NT2/D1 (cell line): ENCODE data around the gene ARFGEF3.

Experiments used
- DNase-seq: peaks from one replicate; pipeline ENCODE4 v3.0.0-alpha.2; 2011; ENCODE audit warnings: low read depth, low spot score
- H3K27me3 ChIP-seq: 2 replicates; pipeline ENCODE4 v1.6.0; 2011; ENCODE audit warnings: mild to moderate bottlenecking; ENCODE audit not compliant: insufficient read length, insufficient read depth
- H3K36me3 ChIP-seq: 2 replicates; pipeline ENCODE4 v1.6.1; 2011; ENCODE audit warnings: mild to moderate bottlenecking, low read length, mixed read lengths; ENCODE audit not compliant: insufficient read depth, insufficient read length
- H3K4me1 ChIP-seq: 2 replicates; pipeline ENCODE4 v1.5.1; 2011; ENCODE audit not compliant: insufficient read depth, insufficient read length
- H3K4me3 ChIP-seq: 2 replicates; pipeline ENCODE4 v1.5.1; 2011; ENCODE audit warnings: low read depth; ENCODE audit not compliant: insufficient read length
- H3K9ac ChIP-seq: 2 replicates; pipeline ENCODE4 v1.6.0; 2011; ENCODE audit warnings: low read depth; ENCODE audit not compliant: insufficient read length
- H3K9me3 ChIP-seq: 2 replicates; pipeline ENCODE4 v1.5.1; 2011; ENCODE audit warnings: mild to moderate bottlenecking, low read length; ENCODE audit not compliant: insufficient read depth
- SUZ12 ChIP-seq: IDR thresholded peaks from 2 replicates; pipeline ENCODE4 v1.6.1; 2011; ENCODE audit not compliant: insufficient read length, insufficient read depth; ENCODE audit errors: extremely low read depth
- YY1 ChIP-seq: IDR thresholded peaks from 2 replicates; pipeline ENCODE4 v1.6.1; 2011; ENCODE audit not compliant: insufficient read length, insufficient read depth
- ZNF274 ChIP-seq: IDR thresholded peaks from 2 replicates; pipeline ENCODE4 v1.6.1; 2011; ENCODE audit warnings: mild to moderate bottlenecking, low read depth, low read length

Gene ARFGEF3

GRCh38 chr6:138291849-138292181, 130.1 kb downstream of the ARFGEF3 start:
- Histone ChIP-seq H3K4me3 (no peak overlapping the region), H3K9ac (no peak overlapping the region), H3K9me3 (no peaks in the 10 kb centered on the region), H3K27me3 (no peaks in the 10 kb centered on the region), H3K4me1 (peaks cover 2% of the 10 kb centered on the region), H3K36me3 (no peaks in the 10 kb centered on the region)
- no peak for DNase-seq
- no peak for TF ChIP-seq YY1
- TF ChIP-seq SUZ12 = no peak
- no peak for TF ChIP-seq ZNF274

DNA sequence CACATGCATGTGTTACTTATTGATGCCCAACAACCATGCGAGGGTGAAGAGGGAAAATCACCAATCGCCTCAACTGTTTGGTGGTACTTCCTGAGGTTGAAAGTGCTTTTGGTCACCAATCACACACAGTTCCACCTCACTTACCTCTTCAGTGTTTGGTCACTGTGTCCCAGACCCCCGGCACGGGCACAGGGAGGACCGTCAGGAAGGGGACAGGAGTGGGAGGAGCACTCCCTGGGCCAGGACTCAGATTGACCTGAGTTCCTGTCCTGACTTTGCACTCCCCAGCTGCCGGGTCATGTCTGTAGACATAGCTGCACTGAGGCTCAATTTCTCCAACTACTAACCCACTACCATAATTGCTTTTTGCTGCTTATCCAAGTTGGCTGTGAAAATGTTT, 130.7 kb downstream of the ARFGEF3 start:
- no peak overlapping the region for H3K4me3 ChIP-seq
- no peaks in the 10 kb centered on the region for H3K36me3 ChIP-seq
- no peak overlapping the region for H3K9ac ChIP-seq
- no peaks in the 10 kb centered on the region for H3K9me3 ChIP-seq
- no peak for TF ChIP-seq ZNF274
- no peak for TF ChIP-seq SUZ12
- TF ChIP-seq YY1 = no peak
- H3K4me1 ChIP-seq = peaks cover 2% of the 10 kb centered on the region
- no peak for DNase-seq
- H3K27me3 ChIP-seq = no peaks in the 10 kb centered on the region

DNA sequence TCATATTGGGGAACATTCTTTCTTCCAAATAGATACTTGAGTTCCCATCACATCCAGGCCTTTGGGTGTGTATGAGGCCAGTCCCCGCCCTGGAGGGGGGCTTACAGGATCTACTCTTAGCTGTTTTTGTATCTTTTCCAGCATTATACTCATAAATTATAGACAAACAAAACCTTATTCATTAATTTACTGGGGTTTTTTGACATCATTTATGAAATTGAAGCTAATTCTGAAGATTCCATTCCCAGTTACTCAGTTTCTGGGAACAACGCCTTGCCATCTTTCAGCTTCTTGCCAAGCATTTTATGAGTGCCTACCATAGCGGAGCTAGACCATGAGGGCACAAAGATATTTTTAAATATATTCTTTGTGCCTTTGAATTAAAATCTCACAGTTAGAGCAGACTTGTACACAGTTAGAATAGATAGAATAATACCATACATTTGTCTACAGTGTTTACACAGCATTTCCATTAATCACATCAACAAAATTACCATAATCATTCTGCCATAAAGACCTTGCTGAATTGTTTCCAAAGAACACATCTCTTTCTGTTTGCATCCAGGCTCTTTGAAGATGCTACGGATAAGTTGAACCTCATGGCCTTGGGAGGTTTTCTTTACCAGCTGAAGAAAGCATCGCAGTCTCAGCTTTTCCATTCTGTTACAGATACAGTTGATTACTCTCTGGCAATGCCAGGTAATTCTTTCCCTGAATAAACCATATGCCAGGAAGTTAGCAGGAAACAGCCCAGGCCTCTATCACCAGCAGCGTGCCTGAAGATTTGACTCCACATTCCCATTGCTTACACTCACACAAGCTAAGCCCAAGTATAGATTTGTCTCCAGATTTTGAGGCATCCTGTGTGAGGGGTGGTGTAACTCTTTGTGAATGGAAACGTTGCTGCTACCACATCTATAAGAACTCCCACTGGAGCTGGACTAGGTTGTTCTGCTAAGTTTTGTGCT, 132.0 kb downstream of the ARFGEF3 start:
- no peaks in the 10 kb centered on the region for H3K36me3 ChIP-seq
- no peaks in the 10 kb centered on the region for H3K9me3 ChIP-seq
- no peak overlapping the region for H3K9ac ChIP-seq
- TF ChIP-seq YY1 (no peak), ZNF274 (no peak), SUZ12 (no peak)
- DNase-seq = no peak
- no peaks in the 10 kb centered on the region for H3K27me3 ChIP-seq
- no peak overlapping the region for H3K4me3 ChIP-seq
- H3K4me1 ChIP-seq = peaks cover 2% of the 10 kb centered on the region

- no peaks in the 10 kb centered on the region for H3K27me3 ChIP-seq
- H3K9me3 ChIP-seq = no peaks in the 10 kb centered on the region
- no peaks in the 10 kb centered on the region for H3K36me3 ChIP-seq
- no peak for TF ChIP-seq YY1
- no peak for TF ChIP-seq ZNF274
- no peak for TF ChIP-seq SUZ12
- H3K9ac ChIP-seq = no peak overlapping the region
- no peak overlapping the region for H3K4me3 ChIP-seq
- no peak for DNase-seq
- no peaks in the 10 kb centered on the region for H3K4me1 ChIP-seq
These were observed 134.6 kb downstream of the ARFGEF3 start for GRCh38 chr6:138296381-138296780.

- Histone ChIP-seq H3K36me3 (no peaks in the 10 kb centered on the region), H3K9me3 (no peaks in the 10 kb centered on the region), H3K4me1 (no peaks in the 10 kb centered on the region), H3K9ac (no peak overlapping the region), H3K27me3 (no peaks in the 10 kb centered on the region), H3K4me3 (no peak overlapping the region)
- TF ChIP-seq SUZ12 (no peak), ZNF274 (no peak), YY1 (no peak)
- no peak for DNase-seq
These were observed 135.0 kb downstream of the ARFGEF3 start for GRCh38 chr6:138296786-138297185.

- TF ChIP-seq ZNF274 (no peak), SUZ12 (no peak), YY1 (no peak)
- Histone ChIP-seq H3K9ac (no peak overlapping the region), H3K4me1 (no peaks in the 10 kb centered on the region), H3K4me3 (no peak overlapping the region), H3K27me3 (no peaks in the 10 kb centered on the region), H3K9me3 (no peaks in the 10 kb centered on the region), H3K36me3 (no peaks in the 10 kb centered on the region)
- DNase-seq = no peak
These were observed 136.1 kb downstream of the ARFGEF3 start for GRCh38 chr6:138297761-138298298.

GRCh38 chr6:138300469-138300868, 138.7 kb downstream of the ARFGEF3 start:
- H3K4me1 ChIP-seq = no peaks in the 10 kb centered on the region

More at GRCh38 chr6:138300469-138300868, 138.7 kb downstream of the ARFGEF3 start:
- DNase-seq = no peak
- H3K27me3 ChIP-seq = no peaks in the 10 kb centered on the region
- no peaks in the 10 kb centered on the region for H3K9me3 ChIP-seq
- no peak overlapping the region for H3K4me3 ChIP-seq
- TF ChIP-seq ZNF274 (no peak), YY1 (no peak), SUZ12 (no peak)
- H3K36me3 ChIP-seq = no peaks in the 10 kb centered on the region
- no peak overlapping the region for H3K9ac ChIP-seq
